Body of pancreas (tissue), 4 donors: ENCODE measurements around the gene CBLIF.

Source experiments
- CTCF ChIP-seq, 7 experiments: fragments of 450-650 bp in 4 of 7; fragments of 200-600 bp in 3 of 7; sonication (generic) in 3 of 7; IDR thresholded peaks; one replicate each; pipeline ENCODE4 v1.5.1; 2016 to 2019; ENCODE audit warnings: antibody characterized with exemption in 7 of 7
- POLR2A ChIP-seq, 3 donors: fragments of 450-650 bp; IDR thresholded peaks; one replicate each; pipeline ENCODE4 v1.6.1; 2016; ENCODE audit warnings: antibody characterized with exemption in 3 of 3, mild to moderate bottlenecking in 2 of 3

GRCh38 chr11:59872076-59872475 lies 26.8 kb upstream of the CBLIF start:
- no peak for TF ChIP-seq CTCF (IDR thresholded peaks at IDR 0.05)
- TF ChIP-seq POLR2A (IDR thresholded peaks at IDR 0.05) = no peak
